AG09319 (cell line): ENCODE data around the gene CST9.

ENCODE experiments used
- DNase-seq: peaks from one replicate; pipeline ENCODE4 v3.0.0-alpha.2; 2010; ENCODE audit warnings: low read depth; ENCODE audit errors: extremely low read depth
- CTCF ChIP-seq: IDR thresholded peaks from 2 replicates; pipeline ENCODE4 v1.5.1; 2011; ENCODE audit warnings: low read depth, mild to moderate bottlenecking, inconsistent platforms, low read length, moderate library complexity

CST9 gene

GRCh38 chr20:23631226-23631822, 25.6 kb upstream of the CST9 start:
- no peak for TF ChIP-seq CTCF
- DNase-seq: no peak

- no peak for DNase-seq
- TF ChIP-seq CTCF: no peak
These were observed 24.7 kb upstream of the CST9 start for GRCh38 chr20:23630392-23630849.

- no peak for DNase-seq
- TF ChIP-seq CTCF: no peak
These were observed 24.1 kb upstream of the CST9 start for GRCh38 chr20:23629542-23630391.

GRCh38 chr20:23629017-23629541, 23.4 kb upstream of the CST9 start:
- DNase-seq: no peak
- TF ChIP-seq CTCF: no peak

GRCh38 chr20:23628402-23629016, 22.8 kb upstream of the CST9 start:
- TF ChIP-seq CTCF: no peak
- no peak for DNase-seq

- no peak for TF ChIP-seq CTCF
These were observed 21.8 kb upstream of the CST9 start for GRCh38 chr20:23627501-23627900.

GRCh38 chr20:23626040-23626620, 20.4 kb upstream of the CST9 start:
- no peak for TF ChIP-seq CTCF
- no peak for DNase-seq

More at GRCh38 chr20:23627501-23627900, 21.8 kb upstream of the CST9 start:
- no peak for DNase-seq
